Measurements from ENCODE around the gene RNU6-9. TPM values are rescaled to one million over a fixed set of nuclear protein-coding genes. Genes with fewer than 3 reads are reported as not detected.

The RNU6-9 gene
- total and polyA plus RNA-seq, 10 donors = not detected

DNA sequence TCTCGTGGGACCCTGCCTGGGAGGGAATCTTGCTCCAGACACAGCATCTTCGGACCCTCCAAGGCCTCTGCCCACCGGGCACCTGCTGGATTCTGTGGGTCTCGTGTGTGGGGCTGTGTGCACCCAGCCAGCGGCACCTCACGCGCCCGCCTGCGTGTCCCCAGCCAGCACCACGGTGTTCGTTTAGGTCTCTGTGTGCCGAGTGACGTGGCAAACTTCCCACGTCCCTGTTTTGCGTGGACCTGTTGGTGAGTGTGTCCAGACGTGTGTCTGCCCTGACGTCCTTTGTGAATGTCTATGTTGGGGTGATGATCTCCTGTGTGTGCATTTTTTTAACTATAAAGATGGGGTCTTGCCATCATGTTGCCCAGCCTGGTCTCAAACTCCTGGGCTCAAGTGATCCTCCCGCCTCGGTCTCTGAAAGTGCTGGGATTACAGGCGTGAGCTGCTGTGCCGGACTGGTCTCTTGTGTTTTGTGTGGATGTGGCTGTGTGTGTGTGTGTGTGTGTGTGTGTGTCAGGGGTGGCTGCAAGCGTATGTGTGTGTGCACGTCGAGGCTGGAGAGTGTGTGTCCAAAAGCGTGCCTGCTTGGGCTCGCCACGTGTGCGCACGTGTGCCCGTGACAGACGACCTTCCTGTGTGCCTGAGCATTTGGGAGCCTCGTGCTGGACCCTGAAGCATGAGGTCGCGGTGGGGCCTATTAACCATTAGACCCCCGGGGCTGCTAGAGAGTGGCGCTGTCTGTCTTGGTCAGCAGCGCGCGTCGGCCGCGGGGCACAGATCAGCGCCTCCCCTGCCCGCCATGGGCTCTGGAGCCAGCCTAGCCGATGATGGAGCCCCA lies 48.2 kb downstream of the RNU6-9 start:
- Histone ChIP-seq H3K9me3 (peaks cover 0 to 5% (median 0%) of the 10 kb centered on the region in 8 donors), H3K27me3 (replicated peaks in 1 of 7) (no peaks in the 10 kb centered on the region), H3K36me3 (peaks cover 0 to 59% (median 0%) of the 10 kb centered on the region in 6 donors), H3K27ac (peak overlapping the region in 7 of 8 donors; percentile 16 to 86 (median 78)), H3K4me3 (peak overlapping the region; percentile 22 to 71 (median 38)), H3K4me1 (peaks cover 11 to 85% (median 41%) of the 10 kb centered on the region in 6 donors)
- no peak for DNase-seq
- intact Hi-C loops (cut with DNase I; ENCODE audit: low total_unique reads) = no loop called here
- TF ChIP-seq POLR2AphosphoS5 (IDR thresholded peaks at IDR 0.05) (no peak), POLR2A (IDR thresholded peaks at IDR 0.05) (no peak)
- TF ChIP-seq, protein P1, sequence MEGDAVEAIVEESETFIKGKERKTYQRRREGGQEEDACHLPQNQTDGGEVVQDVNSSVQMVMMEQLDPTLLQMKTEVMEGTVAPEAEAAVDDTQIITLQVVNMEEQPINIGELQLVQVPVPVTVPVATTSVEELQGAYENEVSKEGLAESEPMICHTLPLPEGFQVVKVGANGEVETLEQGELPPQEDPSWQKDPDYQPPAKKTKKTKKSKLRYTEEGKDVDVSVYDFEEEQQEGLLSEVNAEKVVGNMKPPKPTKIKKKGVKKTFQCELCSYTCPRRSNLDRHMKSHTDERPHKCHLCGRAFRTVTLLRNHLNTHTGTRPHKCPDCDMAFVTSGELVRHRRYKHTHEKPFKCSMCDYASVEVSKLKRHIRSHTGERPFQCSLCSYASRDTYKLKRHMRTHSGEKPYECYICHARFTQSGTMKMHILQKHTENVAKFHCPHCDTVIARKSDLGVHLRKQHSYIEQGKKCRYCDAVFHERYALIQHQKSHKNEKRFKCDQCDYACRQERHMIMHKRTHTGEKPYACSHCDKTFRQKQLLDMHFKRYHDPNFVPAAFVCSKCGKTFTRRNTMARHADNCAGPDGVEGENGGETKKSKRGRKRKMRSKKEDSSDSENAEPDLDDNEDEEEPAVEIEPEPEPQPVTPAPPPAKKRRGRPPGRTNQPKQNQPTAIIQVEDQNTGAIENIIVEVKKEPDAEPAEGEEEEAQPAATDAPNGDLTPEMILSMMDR (IDR thresholded peaks at IDR 0.05 in 8 of 11, conservative IDR thresholded peaks at IDR 0.05 in 3 of 11) = no peak
- WGBS, 5 donors = 68 to 83% (median 74%) methylated on average over 16 to 45 of the region's 45 CpGs

DNA sequence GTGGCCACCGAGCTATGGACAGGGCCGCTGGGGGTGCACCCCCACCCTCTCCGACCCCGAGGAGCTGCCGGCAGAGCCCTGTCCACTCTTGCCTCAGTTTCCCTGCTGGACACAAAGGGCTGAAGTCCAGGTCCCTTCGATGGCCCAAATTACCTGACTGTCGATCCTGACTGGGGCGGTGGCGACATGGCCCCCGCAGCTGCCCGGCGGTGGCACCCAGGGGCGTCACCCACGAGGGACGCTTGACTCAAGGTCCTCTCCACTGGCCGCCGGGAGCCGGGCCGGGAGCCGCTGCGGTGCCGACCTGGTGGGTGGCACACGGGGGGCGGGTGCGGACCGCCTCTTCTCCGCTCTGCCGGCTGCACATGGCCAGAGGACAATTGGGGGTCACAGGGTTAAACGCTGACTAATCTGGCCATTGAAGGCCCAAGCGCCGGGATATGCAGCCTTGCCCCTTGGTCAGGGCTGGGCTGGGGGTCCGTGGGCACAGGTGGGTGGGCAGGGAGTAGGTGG lies 48.9 kb downstream of the RNU6-9 start:
- peaks cover 0 to 5% (median 0%) of the 10 kb centered on the region in 8 donors for H3K9me3 ChIP-seq
- DNase-seq = no peak
- no peak for TF ChIP-seq POLR2AphosphoS5 (IDR thresholded peaks at IDR 0.05)
- TF ChIP-seq, protein P1 (IDR thresholded peaks at IDR 0.05 in 8 of 11, conservative IDR thresholded peaks at IDR 0.05 in 3 of 11) = no peak
- TF ChIP-seq POLR2A (IDR thresholded peaks at IDR 0.05) = no peak
- no peaks in the 10 kb centered on the region for H3K27me3 ChIP-seq (replicated peaks in 1 of 7)
- peaks cover 11 to 85% (median 44%) of the 10 kb centered on the region in 6 donors for H3K4me1 ChIP-seq
- H3K36me3 ChIP-seq = peaks cover 0 to 54% (median 0%) of the 10 kb centered on the region in 6 donors
- no peak overlapping the region for H3K27ac ChIP-seq
- no peak overlapping the region for H3K4me3 ChIP-seq
- WGBS, 5 donors = 69 to 91% (median 90%) methylated on average over 8 to 32 of the region's 32 CpGs
- intact Hi-C loops (cut with DNase I; ENCODE audit: low total_unique reads) = no loop called here

Small RNAs within 50 kb of the gene (small RNA-seq; reads per million reads assigned to genes)
- gene RNU6-9 = 0 reads per million in 4 donors

Other genes starting within 250 kb of the RNU6-9 start
- 10 to 100 TPM; 49.2 to 95.1 (median 57.7) TPM for gene RNF126, start 230.3 kb upstream of the RNU6-9 start, total RNA-seq
- 10 to 100 TPM; 38.1 to 55.3 (median 45.0) TPM for gene RNF126, start 230.3 kb upstream of the RNU6-9 start, polyA plus RNA-seq
- 10 to 100 TPM; 11.5 to 43.4 (median 16.6) TPM for gene FSTL3, start 217.1 kb upstream of the RNU6-9 start, total RNA-seq
- 10 to 100 TPM in 2 of 3 donors, 1 to 10 TPM in 1; 5.6 to 31.2 (median 10.9) TPM for gene FSTL3, start 217.1 kb upstream of the RNU6-9 start, polyA plus RNA-seq
- gene PRSS57, start 198.0 kb upstream of the RNU6-9 start, total RNA-seq = 1 to 10 TPM in 2 of 7 donors, under 1 TPM in 3, not detected in 2; 0.46 to 2.5 (median 0.60) TPM
- gene PRSS57, start 198.0 kb upstream of the RNU6-9 start, polyA plus RNA-seq = under 1 TPM; 0.24 to 0.70 (median 0.27) TPM
- 10 to 100 TPM; 19.9 to 80.1 (median 30.0) TPM for gene PALM, start 184.5 kb upstream of the RNU6-9 start, total RNA-seq
- 10 to 100 TPM in 1 of 3 donors, 1 to 10 TPM in 2; 6.0 to 24.1 (median 7.0) TPM for gene PALM, start 184.5 kb upstream of the RNU6-9 start, polyA plus RNA-seq
- gene MISP, start 142.4 kb upstream of the RNU6-9 start, total RNA-seq = not detected
- gene MISP, start 142.4 kb upstream of the RNU6-9 start, polyA plus RNA-seq = under 1 TPM in 1 of 3 donors, not detected in 2; 0.13 TPM
- gene PTBP1, start 96.0 kb upstream of the RNU6-9 start, total RNA-seq = 100 to 1,000 TPM; 147 to 305 (median 247) TPM
- 100 to 1,000 TPM in 1 of 3 donors, 10 to 100 TPM in 2; 89.9 to 130 (median 98.6) TPM for gene PTBP1, start 96.0 kb upstream of the RNU6-9 start, polyA plus RNA-seq
- under 1 TPM in 5 of 7 donors, not detected in 2; 0.27 to 0.79 (median 0.43) TPM for gene PLPPR3, start 71.5 kb upstream of the RNU6-9 start, total RNA-seq
- gene PLPPR3, start 71.5 kb upstream of the RNU6-9 start, polyA plus RNA-seq = under 1 TPM in 1 of 3 donors, not detected in 2; 0.03 TPM
- 10 to 100 TPM in 3 of 7 donors, 1 to 10 TPM in 4; 3.1 to 69.7 (median 9.6) TPM for gene AZU1, start 65.6 kb upstream of the RNU6-9 start, total RNA-seq
- gene AZU1, start 65.6 kb upstream of the RNU6-9 start, polyA plus RNA-seq = 1 to 10 TPM; 1.7 to 7.6 (median 4.2) TPM
- gene PRTN3, start 52.5 kb upstream of the RNU6-9 start, total RNA-seq = 100 to 1,000 TPM in 1 of 7 donors, 10 to 100 TPM in 3, 1 to 10 TPM in 3; 2.8 to 168 (median 11.7) TPM
- gene PRTN3, start 52.5 kb upstream of the RNU6-9 start, polyA plus RNA-seq = 1 to 10 TPM in 2 of 3 donors, under 1 TPM in 1; 0.89 to 3.3 (median 1.3) TPM
- 100 to 1,000 TPM in 1 of 7 donors, 10 to 100 TPM in 4, 1 to 10 TPM in 2; 3.9 to 137 (median 17.0) TPM for gene ELANE, start 41.2 kb upstream of the RNU6-9 start, total RNA-seq
- 1 to 10 TPM; 2.8 to 6.7 (median 5.4) TPM for gene ELANE, start 41.2 kb upstream of the RNU6-9 start, polyA plus RNA-seq
- gene CFD, start 33.8 kb upstream of the RNU6-9 start, total RNA-seq = 10 to 100 TPM; 11.3 to 59.5 (median 26.2) TPM
- gene CFD, start 33.8 kb upstream of the RNU6-9 start, polyA plus RNA-seq = 10 to 100 TPM in 2 of 3 donors, 1 to 10 TPM in 1; 6.6 to 25.3 (median 18.4) TPM
- 10 to 100 TPM; 37.0 to 60.7 (median 52.7) TPM for gene MED16, start 297 bp upstream of the RNU6-9 start, total RNA-seq
- 10 to 100 TPM; 43.2 to 82.1 (median 77.6) TPM for gene MED16, start 297 bp upstream of the RNU6-9 start, polyA plus RNA-seq
- 100 to 1,000 TPM in 3 of 7 donors, 10 to 100 TPM in 4; 41.0 to 175 (median 90.9) TPM for gene R3HDM4, start 19.7 kb downstream of the RNU6-9 start, total RNA-seq
- 10 to 100 TPM; 74.6 to 99.7 (median 87.4) TPM for gene R3HDM4, start 19.7 kb downstream of the RNU6-9 start, polyA plus RNA-seq
- under 1 TPM in 5 of 7 donors, not detected in 2; 0.30 to 0.50 (median 0.37) TPM for gene KISS1R, start 23.8 kb downstream of the RNU6-9 start, total RNA-seq
- gene KISS1R, start 23.8 kb downstream of the RNU6-9 start, polyA plus RNA-seq = under 1 TPM; 0.22 to 0.42 (median 0.27) TPM
- gene ARID3A, start 32.6 kb downstream of the RNU6-9 start, total RNA-seq = 10 to 100 TPM; 14.9 to 42.5 (median 22.6) TPM
- gene ARID3A, start 32.6 kb downstream of the RNU6-9 start, polyA plus RNA-seq = 10 to 100 TPM in 1 of 3 donors, 1 to 10 TPM in 2; 2.5 to 10.3 (median 3.2) TPM
- 10 to 100 TPM; 17.8 to 63.4 (median 28.2) TPM for gene WDR18, start 90.9 kb downstream of the RNU6-9 start, total RNA-seq
- 10 to 100 TPM; 57.6 to 96.0 (median 85.9) TPM for gene WDR18, start 90.9 kb downstream of the RNU6-9 start, polyA plus RNA-seq
- gene GRIN3B, start 106.9 kb downstream of the RNU6-9 start, total RNA-seq = under 1 TPM in 2 of 7 donors, not detected in 5; 0.07 to 0.11 TPM
- not detected for gene GRIN3B, start 106.9 kb downstream of the RNU6-9 start, polyA plus RNA-seq
- 100 to 1,000 TPM; 187 to 275 (median 240) TPM for gene TMEM259, start 127.6 kb downstream of the RNU6-9 start, total RNA-seq
- 100 to 1,000 TPM; 172 to 560 (median 460) TPM for gene TMEM259, start 127.6 kb downstream of the RNU6-9 start, polyA plus RNA-seq
- gene RNU6-2, start 128.0 kb downstream of the RNU6-9 start, total RNA-seq = not detected
- not detected for gene RNU6-2, start 128.0 kb downstream of the RNU6-9 start, polyA plus RNA-seq
- 100 to 1,000 TPM; 102 to 296 (median 233) TPM for gene CNN2, start 133.1 kb downstream of the RNU6-9 start, total RNA-seq
- gene CNN2, start 133.1 kb downstream of the RNU6-9 start, polyA plus RNA-seq = 100 to 1,000 TPM; 126 to 147 (median 140) TPM
- gene ABCA7, start 146.6 kb downstream of the RNU6-9 start, total RNA-seq = 100 to 1,000 TPM in 3 of 7 donors, 10 to 100 TPM in 4; 64.6 to 162 (median 94.7) TPM
- gene ABCA7, start 146.6 kb downstream of the RNU6-9 start, polyA plus RNA-seq = 100 to 1,000 TPM in 2 of 3 donors, 10 to 100 TPM in 1; 67.5 to 197 (median 152) TPM
- 100 to 1,000 TPM; 161 to 258 (median 237) TPM for gene ARHGAP45, start 173.7 kb downstream of the RNU6-9 start, total RNA-seq
- gene ARHGAP45, start 173.7 kb downstream of the RNU6-9 start, polyA plus RNA-seq = 100 to 1,000 TPM; 205 to 356 (median 329) TPM
- gene POLR2E, start 201.9 kb downstream of the RNU6-9 start, total RNA-seq = 100 to 1,000 TPM; 106 to 152 (median 123) TPM
- 100 to 1,000 TPM in 2 of 3 donors, 10 to 100 TPM in 1; 70.8 to 144 (median 105) TPM for gene POLR2E, start 201.9 kb downstream of the RNU6-9 start, polyA plus RNA-seq
- gene GPX4, start 210.5 kb downstream of the RNU6-9 start, total RNA-seq = 100 to 1,000 TPM; 138 to 275 (median 216) TPM
- 100 to 1,000 TPM; 480 to 562 (median 522) TPM for gene GPX4, start 210.5 kb downstream of the RNU6-9 start, polyA plus RNA-seq

Data from spleen (tissue), 11 donors.